ENCODE results near the gene CEBPA.

DNA sequence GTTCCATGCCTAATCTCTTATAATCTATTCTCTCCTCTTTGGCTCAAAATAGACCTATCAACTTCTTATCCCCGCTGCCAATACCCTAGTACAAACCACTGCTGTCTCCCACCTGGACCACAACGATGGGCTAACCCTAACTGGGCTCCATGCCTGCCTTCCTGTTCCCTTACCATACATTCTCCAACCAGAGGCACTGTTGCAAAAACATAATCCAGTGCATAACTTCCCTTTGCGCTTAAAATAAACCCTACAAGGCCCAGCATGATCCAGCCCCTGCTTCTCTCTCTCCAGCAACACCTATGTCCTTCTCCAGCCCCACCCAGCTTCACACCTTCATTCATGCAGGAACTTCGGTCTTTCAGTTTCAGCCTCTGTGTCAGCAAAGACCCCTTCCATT, 27.4 kb upstream of the CEBPA start:
- TF ChIP-seq, protein P1, sequence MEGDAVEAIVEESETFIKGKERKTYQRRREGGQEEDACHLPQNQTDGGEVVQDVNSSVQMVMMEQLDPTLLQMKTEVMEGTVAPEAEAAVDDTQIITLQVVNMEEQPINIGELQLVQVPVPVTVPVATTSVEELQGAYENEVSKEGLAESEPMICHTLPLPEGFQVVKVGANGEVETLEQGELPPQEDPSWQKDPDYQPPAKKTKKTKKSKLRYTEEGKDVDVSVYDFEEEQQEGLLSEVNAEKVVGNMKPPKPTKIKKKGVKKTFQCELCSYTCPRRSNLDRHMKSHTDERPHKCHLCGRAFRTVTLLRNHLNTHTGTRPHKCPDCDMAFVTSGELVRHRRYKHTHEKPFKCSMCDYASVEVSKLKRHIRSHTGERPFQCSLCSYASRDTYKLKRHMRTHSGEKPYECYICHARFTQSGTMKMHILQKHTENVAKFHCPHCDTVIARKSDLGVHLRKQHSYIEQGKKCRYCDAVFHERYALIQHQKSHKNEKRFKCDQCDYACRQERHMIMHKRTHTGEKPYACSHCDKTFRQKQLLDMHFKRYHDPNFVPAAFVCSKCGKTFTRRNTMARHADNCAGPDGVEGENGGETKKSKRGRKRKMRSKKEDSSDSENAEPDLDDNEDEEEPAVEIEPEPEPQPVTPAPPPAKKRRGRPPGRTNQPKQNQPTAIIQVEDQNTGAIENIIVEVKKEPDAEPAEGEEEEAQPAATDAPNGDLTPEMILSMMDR (IDR thresholded peaks at IDR 0.05 in 2 of 3, conservative IDR thresholded peaks at IDR 0.05 in 1 of 3; ENCODE audit: control insufficient read depth in 2 of 3, extremely low read depth in 1 of 3, insufficient read depth in 1 of 3, low read depth in 3 of 3, low read length in 3 of 3): no peak
- TF ChIP-seq RFX5 (IDR thresholded peaks at IDR 0.05; ENCODE audit: low read depth, low read length) (no peak), SPI1 (IDR thresholded peaks at IDR 0.05; ENCODE audit: borderline replicate concordance, insufficient read depth, low read depth, low read length) (no peak), ZNF24 (IDR thresholded peaks at IDR 0.05) (no peak), PML (IDR thresholded peaks at IDR 0.05; ENCODE audit: low read length) (no peak)

All from GM12878 (cell line).